ENCODE results near the gene CCL14. TPM values are rescaled to one million over a fixed set of nuclear protein-coding genes. Genes with fewer than 3 reads are reported as not detected.

CCL14 gene
- total and polyA plus RNA-seq, 2 of the 13 experiments (the other 11 are each of a cell fraction or from before 2014, with no cell fraction given) = 1.1 to 1.7 TPM

DNA sequence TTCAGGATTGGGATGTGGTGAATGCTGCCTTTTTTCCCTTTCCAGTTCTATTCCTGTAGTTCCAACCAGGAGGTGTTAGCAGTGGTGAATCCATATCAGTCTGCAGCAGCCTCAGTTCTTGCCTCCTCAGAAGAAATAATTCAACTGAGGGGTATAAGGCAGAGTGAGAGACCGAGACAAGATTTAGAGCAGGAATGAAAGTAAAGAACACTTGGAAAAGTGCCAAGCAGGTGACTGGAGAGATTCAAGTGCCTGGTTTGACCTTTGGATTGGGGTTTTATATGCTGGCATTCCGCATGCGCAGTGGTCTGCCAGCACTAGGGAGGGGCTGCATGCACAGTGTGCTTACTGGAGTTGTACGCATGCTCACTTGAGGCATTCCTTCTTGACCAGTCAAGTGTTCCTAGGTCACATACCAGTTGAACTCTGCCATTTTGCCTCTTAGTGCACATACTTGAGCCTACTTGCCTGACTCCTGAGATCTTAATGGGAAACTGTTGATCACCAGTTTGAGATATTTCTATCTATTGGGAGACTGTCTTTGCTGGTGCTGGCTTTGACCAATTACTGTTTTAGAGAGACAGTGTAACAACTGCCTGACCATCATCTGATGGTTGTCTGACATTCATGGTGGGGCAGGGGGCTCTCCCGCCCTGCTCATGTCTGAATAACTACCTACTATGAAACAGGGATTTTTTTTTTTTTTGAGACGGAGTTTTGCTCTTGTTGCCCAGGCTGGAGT, 15.5 kb upstream of the CCL14 start (continued):
- TF ChIP-seq, protein P1, sequence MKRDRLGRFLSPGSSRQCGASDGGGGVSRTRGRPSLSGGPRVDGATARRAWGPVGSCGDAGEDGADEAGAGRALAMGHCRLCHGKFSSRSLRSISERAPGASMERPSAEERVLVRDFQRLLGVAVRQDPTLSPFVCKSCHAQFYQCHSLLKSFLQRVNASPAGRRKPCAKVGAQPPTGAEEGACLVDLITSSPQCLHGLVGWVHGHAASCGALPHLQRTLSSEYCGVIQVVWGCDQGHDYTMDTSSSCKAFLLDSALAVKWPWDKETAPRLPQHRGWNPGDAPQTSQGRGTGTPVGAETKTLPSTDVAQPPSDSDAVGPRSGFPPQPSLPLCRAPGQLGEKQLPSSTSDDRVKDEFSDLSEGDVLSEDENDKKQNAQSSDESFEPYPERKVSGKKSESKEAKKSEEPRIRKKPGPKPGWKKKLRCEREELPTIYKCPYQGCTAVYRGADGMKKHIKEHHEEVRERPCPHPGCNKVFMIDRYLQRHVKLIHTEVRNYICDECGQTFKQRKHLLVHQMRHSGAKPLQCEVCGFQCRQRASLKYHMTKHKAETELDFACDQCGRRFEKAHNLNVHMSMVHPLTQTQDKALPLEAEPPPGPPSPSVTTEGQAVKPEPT (CRISPR knock-in tag; IDR thresholded peaks at IDR 0.05; ENCODE audit: low read depth) = no peak
- TF ChIP-seq GTF3A (CRISPR knock-in tag; conservative IDR thresholded peaks at IDR 0.05) (no peak), SIN3B (IDR thresholded peaks at IDR 0.05; ENCODE audit: low read length) (no peak), PHF5A (CRISPR knock-in tag; IDR thresholded peaks at IDR 0.05; ENCODE audit: low read depth, unreplicated experiment) (no peak), ZFY (CRISPR knock-in tag; IDR thresholded peaks at IDR 0.05) (no peak), HNRNPL (IDR thresholded peaks at IDR 0.05; ENCODE audit: low read depth, low read length) (no peak), GABPB1 (CRISPR knock-in tag; IDR thresholded peaks at IDR 0.05) (no peak), HNF4A (CRISPR knock-in tag; IDR thresholded peaks at IDR 0.05) (peak; percentile 81), ZNF34 (CRISPR knock-in tag; IDR thresholded peaks at IDR 0.05; ENCODE audit: borderline replicate concordance) (no peak), HOXA3 (CRISPR knock-in tag; IDR thresholded peaks at IDR 0.05) (peak; percentile 14; the same call in 1 of the 2 replicates), ZNF746 (CRISPR knock-in tag; IDR thresholded peaks at IDR 0.05) (no peak), BCL6 (CRISPR knock-in tag; IDR thresholded peaks at IDR 0.05) (no peak), ZC3H4 (CRISPR knock-in tag; IDR thresholded peaks at IDR 0.05; ENCODE audit: borderline replicate concordance) (no peak; the same call in 1 of the 2 replicates), ZNF367 (CRISPR knock-in tag; IDR thresholded peaks at IDR 0.05; ENCODE audit: borderline replicate concordance) (no peak), TSC22D2 (CRISPR knock-in tag; IDR thresholded peaks at IDR 0.05; ENCODE audit: borderline replicate concordance) (peak; percentile 48; the same call in 1 of the 2 replicates), TCF7 (IDR thresholded peaks at IDR 0.05; ENCODE audit: low read depth) (no peak), MEIS2 (CRISPR knock-in tag; IDR thresholded peaks at IDR 0.05) (no peak), KLF9 (CRISPR knock-in tag; IDR thresholded peaks at IDR 0.05; ENCODE audit: low read depth) (no peak), SUZ12 (IDR thresholded peaks at IDR 0.05; ENCODE audit: low read depth, low read length) (no peak)
- TF ChIP-seq, protein P2, sequence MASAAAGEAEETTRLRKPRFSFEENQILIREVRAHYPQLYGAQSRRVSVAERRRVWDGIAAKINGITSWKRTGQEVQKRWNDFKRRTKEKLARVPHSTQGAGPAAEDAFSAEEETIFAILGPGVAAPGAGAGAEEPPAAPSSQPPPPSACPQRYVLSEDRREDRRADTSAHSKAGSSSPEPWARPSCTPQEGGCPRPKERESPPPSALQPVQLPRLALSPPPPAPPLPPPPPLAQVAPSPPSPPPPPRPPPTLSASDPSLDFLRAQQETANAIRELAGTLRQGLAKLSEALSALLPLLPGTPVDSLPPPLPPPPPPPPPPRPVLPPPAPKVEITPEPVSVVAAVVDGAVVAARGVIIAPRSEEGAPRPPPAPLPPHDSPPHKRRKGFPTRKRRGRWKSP (CRISPR knock-in tag; IDR thresholded peaks at IDR 0.05) = no peak
- TF ChIP-seq, protein P3, sequence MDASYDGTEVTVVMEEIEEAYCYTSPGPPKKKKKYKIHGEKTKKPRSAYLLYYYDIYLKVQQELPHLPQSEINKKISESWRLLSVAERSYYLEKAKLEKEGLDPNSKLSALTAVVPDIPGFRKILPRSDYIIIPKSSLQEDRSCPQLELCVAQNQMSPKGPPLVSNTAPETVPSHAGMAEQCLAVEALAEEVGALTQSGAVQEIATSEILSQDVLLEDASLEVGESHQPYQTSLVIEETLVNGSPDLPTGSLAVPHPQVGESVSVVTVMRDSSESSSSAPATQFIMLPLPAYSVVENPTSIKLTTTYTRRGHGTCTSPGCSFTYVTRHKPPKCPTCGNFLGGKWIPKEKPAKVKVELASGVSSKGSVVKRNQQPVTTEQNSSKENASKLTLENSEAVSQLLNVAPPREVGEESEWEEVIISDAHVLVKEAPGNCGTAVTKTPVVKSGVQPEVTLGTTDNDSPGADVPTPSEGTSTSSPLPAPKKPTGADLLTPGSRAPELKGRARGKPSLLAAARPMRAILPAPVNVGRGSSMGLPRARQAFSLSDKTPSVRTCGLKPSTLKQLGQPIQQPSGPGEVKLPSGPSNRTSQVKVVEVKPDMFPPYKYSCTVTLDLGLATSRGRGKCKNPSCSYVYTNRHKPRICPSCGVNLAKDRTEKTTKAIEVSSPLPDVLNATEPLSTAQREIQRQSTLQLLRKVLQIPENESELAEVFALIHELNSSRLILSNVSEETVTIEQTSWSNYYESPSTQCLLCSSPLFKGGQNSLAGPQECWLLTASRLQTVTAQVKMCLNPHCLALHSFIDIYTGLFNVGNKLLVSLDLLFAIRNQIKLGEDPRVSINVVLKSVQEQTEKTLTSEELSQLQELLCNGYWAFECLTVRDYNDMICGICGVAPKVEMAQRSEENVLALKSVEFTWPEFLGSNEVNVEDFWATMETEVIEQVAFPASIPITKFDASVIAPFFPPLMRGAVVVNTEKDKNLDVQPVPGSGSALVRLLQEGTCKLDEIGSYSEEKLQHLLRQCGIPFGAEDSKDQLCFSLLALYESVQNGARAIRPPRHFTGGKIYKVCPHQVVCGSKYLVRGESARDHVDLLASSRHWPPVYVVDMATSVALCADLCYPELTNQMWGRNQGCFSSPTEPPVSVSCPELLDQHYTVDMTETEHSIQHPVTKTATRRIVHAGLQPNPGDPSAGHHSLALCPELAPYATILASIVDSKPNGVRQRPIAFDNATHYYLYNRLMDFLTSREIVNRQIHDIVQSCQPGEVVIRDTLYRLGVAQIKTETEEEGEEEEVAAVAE (CRISPR knock-in tag; IDR thresholded peaks at IDR 0.05; ENCODE audit: borderline replicate concordance) = peak; percentile 49; the same call in 1 of the 2 replicates
- TF ChIP-seq, protein P4, sequence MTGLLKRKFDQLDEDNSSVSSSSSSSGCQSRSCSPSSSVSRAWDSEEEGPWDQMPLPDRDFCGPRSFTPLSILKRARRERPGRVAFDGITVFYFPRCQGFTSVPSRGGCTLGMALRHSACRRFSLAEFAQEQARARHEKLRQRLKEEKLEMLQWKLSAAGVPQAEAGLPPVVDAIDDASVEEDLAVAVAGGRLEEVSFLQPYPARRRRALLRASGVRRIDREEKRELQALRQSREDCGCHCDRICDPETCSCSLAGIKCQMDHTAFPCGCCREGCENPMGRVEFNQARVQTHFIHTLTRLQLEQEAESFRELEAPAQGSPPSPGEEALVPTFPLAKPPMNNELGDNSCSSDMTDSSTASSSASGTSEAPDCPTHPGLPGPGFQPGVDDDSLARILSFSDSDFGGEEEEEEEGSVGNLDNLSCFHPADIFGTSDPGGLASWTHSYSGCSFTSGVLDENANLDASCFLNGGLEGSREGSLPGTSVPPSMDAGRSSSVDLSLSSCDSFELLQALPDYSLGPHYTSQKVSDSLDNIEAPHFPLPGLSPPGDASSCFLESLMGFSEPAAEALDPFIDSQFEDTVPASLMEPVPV (CRISPR knock-in tag; IDR thresholded peaks at IDR 0.05) = no peak
